PC-9 (cell line): Measurements from ENCODE around the gene TPX2. TPM values are rescaled to one million over a fixed set of nuclear protein-coding genes. Genes with fewer than 3 reads are reported as not detected.
"Not testable (repeated sequence)": the region's sequence is repeated elsewhere in the genome, so short reads cannot be mapped to it uniquely, and the experiment has no call there.

ENCODE experiments used
- BruUV-seq: library from RNA; stranded (reverse); fragments of 400-500 nt; replicated peaks from 2 replicates; lab custom pipeline; 2021; lab: Mats Ljungman, UMichigan
- CTCF ChIA-PET: fragments of 300-600 bp; sonication (Branson Sonifier 250); formaldehyde crosslinking; loops from one replicate; lab custom pipeline; 2022; ENCODE audit warnings: antibody characterized with exemption; lab: Charles Lee
- POLR2A ChIA-PET: fragments of 300-600 bp; sonication (Branson Sonifier 250); formaldehyde crosslinking; loops from one replicate; lab custom pipeline; 2022; ENCODE audit warnings: antibody characterized with exemption; ENCODE audit not compliant: unreplicated experiment; lab: Charles Lee
- DNase-seq, 2 experiments: peaks; one replicate each; pipeline versions ENCODE4 v3.0.0 to v3.0.0-alpha.2; 2015 to 2022; ENCODE audit warnings: mixed read lengths in 1 of 2
- H2AFZ ChIP-seq: fragments of 200-600 bp; sonication (generic); 2 replicates; pipeline ENCODE4 v1.8.1; 2017; ENCODE audit warnings: antibody characterized with exemption
- H3F3A ChIP-seq: fragments of 200-600 bp; sonication (generic); 2 replicates; pipeline ENCODE4 v1.8.1; 2017; ENCODE audit warnings: antibody characterized with exemption, mild to moderate bottlenecking, low read depth; ENCODE audit not compliant: insufficient read depth
- H3K27ac ChIP-seq: fragments of 200-600 bp; sonication (generic); 2 replicates; pipeline ENCODE4 v1.6.1; 2016; ENCODE audit warnings: mixed run types
- H3K27me3 ChIP-seq: fragments of 200-600 bp; sonication (generic); 2 replicates; pipeline ENCODE4 v1.6.1; 2016; ENCODE audit warnings: low read depth, mixed run types; ENCODE audit not compliant: insufficient read depth
- H3K36me3 ChIP-seq: fragments of 200-600 bp; sonication (generic); 2 replicates; pipeline ENCODE4 v1.6.1; 2016; ENCODE audit warnings: low read depth, mixed run types
- H3K4me1 ChIP-seq: fragments of 200-600 bp; sonication (generic); replicated peaks from 2 replicates; pipeline ENCODE4 v1.6.1; 2016; ENCODE audit warnings: mixed run types; ENCODE audit not compliant: insufficient read depth
- H3K4me2 ChIP-seq: fragments of 200-600 bp; sonication (generic); 2 replicates; pipeline ENCODE4 v1.6.1; 2017; ENCODE audit warnings: mixed run types
- H3K4me3 ChIP-seq: fragments of 200-600 bp; sonication (generic); 2 replicates; pipeline ENCODE4 v1.6.1; 2016; ENCODE audit warnings: mixed run types
- H3K79me2 ChIP-seq: fragments of 200-600 bp; sonication (generic); 2 replicates; pipeline ENCODE4 v1.6.1; 2017; ENCODE audit warnings: low read depth, mixed run types
- H3K9me2 ChIP-seq: fragments of 200-600 bp; sonication (generic); 2 replicates; pipeline ENCODE4 v1.8.1; 2017; ENCODE audit warnings: mild to moderate bottlenecking; ENCODE audit not compliant: insufficient read depth
- H3K9me3 ChIP-seq: fragments of 200-600 bp; sonication (generic); 2 replicates; pipeline ENCODE4 v1.8.1; 2016; ENCODE audit warnings: low read depth; ENCODE audit not compliant: insufficient read depth
- H4K20me1 ChIP-seq: fragments of 200-600 bp; sonication (generic); 2 replicates; pipeline ENCODE4 v1.8.1; 2017; ENCODE audit not compliant: insufficient read depth
- EZH2 ChIP-seq: fragments of 200-600 bp; sonication (generic); IDR thresholded peaks from 2 replicates; pipeline ENCODE4 v1.8.0; 2017; ENCODE audit warnings: antibody characterized with exemption, low read depth
- intact Hi-C: fragments of 100-400 bp; cut with micrococcal nuclease; formaldehyde crosslinking; loops from one replicate; pipeline ENCODE4 v1.10.0; 2022; ENCODE audit not compliant: unreplicated experiment
- total RNA-seq: library from RNA; stranded (reverse); gene quantifications from 2 replicates; pipeline ENCODE4 v1.2.3, GENCODE V29; 2021
- TF ChIP-seq, protein P1 (sequence below): fragments of 200-600 bp; sonication (generic); conservative IDR thresholded peaks from 2 replicates; pipeline ENCODE4 v1.6.1; 2017; ENCODE audit warnings: mixed run types, antibody characterized with exemption, mild to moderate bottlenecking, moderate library complexity

TPX2 gene
- total RNA-seq, 1 experiment from 2014 or later, result 164 TPM

GRCh38 chr20:31824554-31825313 is 85.6 kb downstream of the TPX2 start:
- TF ChIP-seq, protein P1, sequence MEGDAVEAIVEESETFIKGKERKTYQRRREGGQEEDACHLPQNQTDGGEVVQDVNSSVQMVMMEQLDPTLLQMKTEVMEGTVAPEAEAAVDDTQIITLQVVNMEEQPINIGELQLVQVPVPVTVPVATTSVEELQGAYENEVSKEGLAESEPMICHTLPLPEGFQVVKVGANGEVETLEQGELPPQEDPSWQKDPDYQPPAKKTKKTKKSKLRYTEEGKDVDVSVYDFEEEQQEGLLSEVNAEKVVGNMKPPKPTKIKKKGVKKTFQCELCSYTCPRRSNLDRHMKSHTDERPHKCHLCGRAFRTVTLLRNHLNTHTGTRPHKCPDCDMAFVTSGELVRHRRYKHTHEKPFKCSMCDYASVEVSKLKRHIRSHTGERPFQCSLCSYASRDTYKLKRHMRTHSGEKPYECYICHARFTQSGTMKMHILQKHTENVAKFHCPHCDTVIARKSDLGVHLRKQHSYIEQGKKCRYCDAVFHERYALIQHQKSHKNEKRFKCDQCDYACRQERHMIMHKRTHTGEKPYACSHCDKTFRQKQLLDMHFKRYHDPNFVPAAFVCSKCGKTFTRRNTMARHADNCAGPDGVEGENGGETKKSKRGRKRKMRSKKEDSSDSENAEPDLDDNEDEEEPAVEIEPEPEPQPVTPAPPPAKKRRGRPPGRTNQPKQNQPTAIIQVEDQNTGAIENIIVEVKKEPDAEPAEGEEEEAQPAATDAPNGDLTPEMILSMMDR, result no peak
- TF ChIP-seq EZH2, result no peak
- H3K4me2 ChIP-seq, result no peak overlapping the region
- CTCF ChIA-PET, result no interaction called here

GRCh38 chr20:31826074-31826473 is 87.0 kb downstream of the TPX2 start:
- no peaks in the 10 kb centered on the region for H3K27me3 ChIP-seq
- no peaks in the 10 kb centered on the region for H3K9me2 ChIP-seq
- TF ChIP-seq, protein P1, result no peak
- no peak for TF ChIP-seq EZH2
- H3K79me2 ChIP-seq, result no peaks in the 10 kb centered on the region
- no peaks in the 10 kb centered on the region for H3K9me3 ChIP-seq
- intact Hi-C loops, result no loop called here
- no peak for DNase-seq
- no peak overlapping the region for H3K4me2 ChIP-seq
- no peaks in the 10 kb centered on the region for H3K4me1 ChIP-seq
- no peaks in the 10 kb centered on the region for H4K20me1 ChIP-seq
- no TSS peak for BruUV-seq
- no peak overlapping the region for H3K4me3 ChIP-seq
- no peaks in the 10 kb centered on the region for H3F3A ChIP-seq
- H2AFZ ChIP-seq, result no peak overlapping the region
- no peak overlapping the region for H3K27ac ChIP-seq
- POLR2A ChIA-PET, result no interaction called here
- H3K36me3 ChIP-seq, result no peaks in the 10 kb centered on the region
- CTCF ChIA-PET, result interaction anchor here (0.7 kb wide), 1 partner anchor 88 kb away, joined by 3 read pairs; no protein-coding TSS in a partner anchor

More at GRCh38 chr20:31824554-31825313, 85.6 kb downstream of the TPX2 start:
- Histone ChIP-seq H3K79me2 (no peaks in the 10 kb centered on the region), H3K27me3 (no peaks in the 10 kb centered on the region), H4K20me1 (no peaks in the 10 kb centered on the region), H3K9me2 (no peaks in the 10 kb centered on the region), H3K27ac (no peak overlapping the region), H3F3A (no peaks in the 10 kb centered on the region), H3K4me1 (no peaks in the 10 kb centered on the region), H3K4me3 (no peak overlapping the region), H3K9me3 (no peaks in the 10 kb centered on the region), H2AFZ (no peak overlapping the region), H3K36me3 (no peaks in the 10 kb centered on the region)
- POLR2A ChIA-PET, result no interaction called here
- intact Hi-C loops, result no loop called here
- BruUV-seq, result no TSS peak
- no peak for DNase-seq

DNA sequence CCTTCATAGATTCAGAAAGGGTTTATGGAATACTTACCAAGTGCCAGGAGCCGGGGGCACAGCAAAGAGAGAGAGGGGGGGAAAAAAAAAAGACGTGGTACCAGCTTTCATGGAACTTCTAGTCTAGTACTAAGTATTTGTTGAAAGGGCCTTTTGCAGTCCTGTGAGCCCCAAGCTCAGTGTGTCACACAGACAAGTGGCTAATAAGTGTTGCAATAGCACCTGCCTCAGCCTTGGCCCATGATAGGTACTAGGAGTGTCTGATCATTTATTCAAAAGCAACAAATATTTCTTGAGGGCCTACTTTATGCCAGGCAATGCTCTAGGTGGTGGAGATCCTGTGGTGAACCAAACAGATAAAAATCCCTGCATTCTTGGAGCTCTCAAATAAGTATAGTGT is 88.0 kb downstream of the TPX2 start:
- H2AFZ ChIP-seq, result no peak overlapping the region

DNA sequence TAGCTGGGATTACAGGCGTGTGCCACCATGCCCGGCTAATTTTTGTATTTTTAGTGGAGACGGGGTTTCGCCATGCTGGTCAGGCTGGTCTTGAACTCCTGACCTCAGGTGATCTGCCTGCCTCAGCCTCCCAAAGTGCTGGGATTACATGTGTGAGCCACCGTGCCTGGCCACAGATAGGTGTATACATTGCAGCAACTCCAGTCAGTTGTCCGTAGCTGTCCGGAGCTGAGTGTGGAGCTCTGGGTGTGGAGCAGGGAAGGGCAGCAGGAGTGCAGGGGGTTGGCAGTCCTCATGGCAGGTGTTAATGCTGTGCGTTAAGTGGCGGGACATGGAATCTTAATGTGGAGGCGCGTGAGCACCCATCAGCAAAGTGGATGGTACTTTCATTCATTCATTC is 88.9 kb downstream of the TPX2 start:
- H3K4me3 ChIP-seq, BruUV-seq: not testable (repeated sequence)

More for the DNA sequence above, 88.0 kb downstream of the TPX2 start:
- intact Hi-C loops, result no loop called here
- Histone ChIP-seq H3K79me2 (no peaks in the 10 kb centered on the region), H3K36me3 (no peaks in the 10 kb centered on the region), H3K27me3 (no peaks in the 10 kb centered on the region), H4K20me1 (no peaks in the 10 kb centered on the region), H3F3A (no peaks in the 10 kb centered on the region), H3K4me3 (no peak overlapping the region), H3K9me3 (no peaks in the 10 kb centered on the region), H3K4me2 (no peak overlapping the region), H3K9me2 (no peaks in the 10 kb centered on the region), H3K27ac (no peak overlapping the region), H3K4me1 (no peaks in the 10 kb centered on the region)
- POLR2A ChIA-PET, result no interaction called here
- BruUV-seq, result no TSS peak
- CTCF ChIA-PET, result no interaction called here
- TF ChIP-seq EZH2, result no peak
- TF ChIP-seq, protein P1, result no peak
- no peak for DNase-seq

More for the DNA sequence above, 88.9 kb downstream of the TPX2 start:
- H3K4me2 ChIP-seq, H3K79me2 ChIP-seq, H3K9me2 ChIP-seq, H3F3A ChIP-seq, H3K36me3 ChIP-seq, H3K27me3 ChIP-seq, H2AFZ ChIP-seq, H3K27ac ChIP-seq, intact Hi-C loops, H4K20me1 ChIP-seq, DNase-seq, POLR2A ChIA-PET, CTCF ChIA-PET, H3K4me1 ChIP-seq, H3K9me3 ChIP-seq: not testable (repeated sequence)
